ENCODE results near the gene ANKZF1.

ANKZF1 gene, protein sequence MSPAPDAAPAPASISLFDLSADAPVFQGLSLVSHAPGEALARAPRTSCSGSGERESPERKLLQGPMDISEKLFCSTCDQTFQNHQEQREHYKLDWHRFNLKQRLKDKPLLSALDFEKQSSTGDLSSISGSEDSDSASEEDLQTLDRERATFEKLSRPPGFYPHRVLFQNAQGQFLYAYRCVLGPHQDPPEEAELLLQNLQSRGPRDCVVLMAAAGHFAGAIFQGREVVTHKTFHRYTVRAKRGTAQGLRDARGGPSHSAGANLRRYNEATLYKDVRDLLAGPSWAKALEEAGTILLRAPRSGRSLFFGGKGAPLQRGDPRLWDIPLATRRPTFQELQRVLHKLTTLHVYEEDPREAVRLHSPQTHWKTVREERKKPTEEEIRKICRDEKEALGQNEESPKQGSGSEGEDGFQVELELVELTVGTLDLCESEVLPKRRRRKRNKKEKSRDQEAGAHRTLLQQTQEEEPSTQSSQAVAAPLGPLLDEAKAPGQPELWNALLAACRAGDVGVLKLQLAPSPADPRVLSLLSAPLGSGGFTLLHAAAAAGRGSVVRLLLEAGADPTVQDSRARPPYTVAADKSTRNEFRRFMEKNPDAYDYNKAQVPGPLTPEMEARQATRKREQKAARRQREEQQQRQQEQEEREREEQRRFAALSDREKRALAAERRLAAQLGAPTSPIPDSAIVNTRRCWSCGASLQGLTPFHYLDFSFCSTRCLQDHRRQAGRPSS

DNA sequence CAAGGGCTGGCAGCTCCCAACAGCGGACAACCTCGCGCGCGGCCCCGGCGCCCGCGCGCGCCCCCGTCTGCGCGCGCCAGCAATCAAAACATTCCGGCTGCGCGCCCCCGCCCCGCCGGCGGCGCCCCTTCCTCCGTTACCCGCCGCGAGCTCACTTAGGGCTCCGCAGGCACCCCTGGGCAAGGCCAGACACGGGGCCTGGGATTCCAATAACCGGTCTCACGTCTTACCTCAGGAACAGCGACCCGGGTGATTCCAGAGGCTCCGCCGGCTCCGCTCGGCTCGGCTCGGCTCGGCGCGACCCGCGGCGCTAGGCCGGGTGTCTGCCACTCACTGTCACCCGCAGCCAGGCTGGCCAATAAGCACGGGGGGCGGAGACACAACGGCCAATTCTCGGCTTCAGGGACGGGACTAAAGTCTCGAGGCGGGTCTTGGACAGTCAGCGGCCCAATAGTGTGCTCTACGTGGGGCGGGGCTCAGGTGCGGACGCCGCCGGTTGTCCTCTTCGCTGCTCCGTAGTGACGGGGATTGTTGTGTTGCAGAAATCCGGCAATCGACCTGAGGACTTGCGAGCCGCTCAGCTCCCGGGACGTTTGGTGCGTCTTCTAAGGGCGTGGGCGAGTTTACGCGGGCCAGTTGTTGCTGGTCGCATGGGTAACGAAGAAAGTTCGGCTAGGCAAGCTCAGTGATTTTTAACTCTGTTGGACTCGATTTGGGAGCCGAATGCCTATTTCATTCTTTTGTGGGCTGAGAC lies at the start of gene ANKZF1, which contains the start of gene ATG9A:
Gene ANKZF1 (plus strand): TSS at position 502 of the 754 bp plus-strand sequence. CDS start 452 bp downstream, outside the sequence.
Gene ATG9A (minus strand): TSS at position 332 of the 754 bp plus-strand sequence. CDS start 1,612 bp downstream, outside the sequence.
- DNase-seq (ENCODE audit: low spot score), result peak; percentile 99
- no peak for TF ChIP-seq CTCF (IDR thresholded peaks at IDR 0.05; ENCODE audit: extremely low read depth, insufficient read depth, missing control alignments)

GRCh38 chr2:219180961-219181360 lies 48.6 kb upstream of the ANKZF1 start:
- TF ChIP-seq CTCF (IDR thresholded peaks at IDR 0.05; ENCODE audit: extremely low read depth, insufficient read depth, missing control alignments), result no peak
- in situ Hi-C loops (cut with MboI; ENCODE audit: low pct_unique_long_range_greater_than_20kb, low sequenced_read_pairs, unreplicated experiment), result no loop called here
- DNase-seq (ENCODE audit: low spot score), result no peak

More for the DNA sequence above, at the start of gene ANKZF1, which contains the start of gene ATG9A:
- in situ Hi-C loops (cut with MboI; ENCODE audit: low pct_unique_long_range_greater_than_20kb, low sequenced_read_pairs, unreplicated experiment), result no loop called here

DNA sequence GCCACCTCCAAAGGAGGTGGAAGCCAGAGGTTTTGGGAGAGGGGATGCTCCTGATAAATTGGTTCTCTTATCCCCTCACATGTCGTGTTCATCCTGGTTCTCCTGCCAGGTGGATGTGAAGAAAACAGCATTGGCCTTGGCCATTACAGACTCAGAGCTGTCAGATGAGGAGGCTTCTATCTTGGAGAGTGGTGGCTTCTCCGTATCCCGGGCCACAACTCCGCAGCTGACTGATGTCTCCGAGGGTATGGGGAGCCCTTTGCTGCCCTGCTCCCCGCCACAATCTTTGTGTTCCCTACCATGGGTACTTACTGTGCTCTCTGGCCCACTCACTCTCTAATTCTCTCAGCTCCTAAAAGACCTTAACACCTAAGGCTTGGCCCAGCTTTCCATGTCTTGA lies 48.1 kb upstream of the ANKZF1 start:
- DNase-seq (ENCODE audit: low spot score), result no peak
- TF ChIP-seq CTCF (IDR thresholded peaks at IDR 0.05; ENCODE audit: extremely low read depth, insufficient read depth, missing control alignments), result no peak
- in situ Hi-C loops (cut with MboI; ENCODE audit: low pct_unique_long_range_greater_than_20kb, low sequenced_read_pairs, unreplicated experiment), result no loop called here

DNA sequence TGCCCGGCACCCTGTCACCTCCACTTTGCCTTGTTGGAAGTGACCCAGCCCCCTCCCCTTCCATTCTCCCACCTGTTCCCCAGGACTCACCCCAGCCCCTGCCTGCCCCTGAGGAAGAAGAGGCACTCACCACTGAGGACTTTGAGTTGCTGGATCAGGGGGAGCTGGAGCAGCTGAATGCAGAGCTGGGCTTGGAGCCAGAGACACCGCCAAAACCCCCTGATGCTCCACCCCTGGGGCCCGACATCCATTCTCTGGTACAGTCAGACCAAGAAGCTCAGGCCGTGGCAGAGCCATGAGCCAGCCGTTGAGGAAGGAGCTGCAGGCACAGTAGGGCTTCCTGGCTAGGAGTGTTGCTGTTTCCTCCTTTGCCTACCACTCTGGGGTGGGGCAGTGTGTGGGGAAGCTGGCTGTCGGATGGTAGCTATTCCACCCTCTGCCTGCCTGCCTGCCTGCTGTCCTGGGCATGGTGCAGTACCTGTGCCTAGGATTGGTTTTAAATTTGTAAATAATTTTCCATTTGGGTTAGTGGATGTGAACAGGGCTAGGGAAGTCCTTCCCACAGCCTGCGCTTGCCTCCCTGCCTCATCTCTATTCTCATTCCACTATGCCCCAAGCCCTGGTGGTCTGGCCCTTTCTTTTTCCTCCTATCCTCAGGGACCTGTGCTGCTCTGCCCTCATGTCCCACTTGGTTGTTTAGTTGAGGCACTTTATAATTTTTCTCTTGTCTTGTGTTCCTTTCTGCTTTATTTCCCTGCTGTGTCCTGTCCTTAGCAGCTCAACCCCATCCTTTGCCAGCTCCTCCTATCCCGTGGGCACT lies 47.1 kb upstream of the ANKZF1 start:
- no peak for DNase-seq (ENCODE audit: low spot score)
- TF ChIP-seq CTCF (IDR thresholded peaks at IDR 0.05; ENCODE audit: extremely low read depth, insufficient read depth, missing control alignments), result no peak
- in situ Hi-C loops (cut with MboI; ENCODE audit: low pct_unique_long_range_greater_than_20kb, low sequenced_read_pairs, unreplicated experiment), result no loop called here

DNA sequence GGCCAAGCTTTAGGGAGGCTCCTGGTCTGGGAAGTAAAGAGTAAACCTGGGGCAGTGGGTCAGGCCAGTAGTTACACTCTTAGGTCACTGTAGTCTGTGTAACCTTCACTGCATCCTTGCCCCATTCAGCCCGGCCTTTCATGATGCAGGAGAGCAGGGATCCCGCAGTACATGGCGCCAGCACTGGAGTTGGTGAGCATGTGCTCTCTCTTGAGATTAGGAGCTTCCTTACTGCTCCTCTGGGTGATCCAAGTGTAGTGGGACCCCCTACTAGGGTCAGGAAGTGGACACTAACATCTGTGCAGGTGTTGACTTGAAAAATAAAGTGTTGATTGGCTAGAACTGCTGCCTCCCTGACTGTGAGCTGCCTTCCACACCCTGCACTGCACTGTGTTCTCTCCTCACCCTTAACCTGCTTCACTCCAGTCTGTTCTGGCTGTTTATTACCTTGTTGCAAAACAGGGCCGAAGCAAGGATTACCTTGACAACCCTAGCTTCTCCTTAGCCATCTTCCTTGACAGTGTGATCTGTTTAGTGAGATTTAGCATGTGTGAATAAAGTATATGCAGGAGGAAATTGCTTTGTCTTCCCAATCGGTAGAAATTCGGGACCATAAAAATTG lies 46.3 kb upstream of the ANKZF1 start:
- in situ Hi-C loops (cut with MboI; ENCODE audit: low pct_unique_long_range_greater_than_20kb, low sequenced_read_pairs, unreplicated experiment), result no loop called here
- TF ChIP-seq CTCF (IDR thresholded peaks at IDR 0.05; ENCODE audit: extremely low read depth, insufficient read depth, missing control alignments), result no peak
- no peak for DNase-seq (ENCODE audit: low spot score)

All from GM13977 (cell line).